Embryonic facial prominence (tissue), 1 donor: ENCODE results near the gene CARD19.
"Not testable (repeated sequence)": the region's sequence is repeated elsewhere in the genome, so short reads cannot be mapped to it uniquely, and the experiment has no call there.

Experiments
- DNase-seq: peaks from one replicate; pipeline ENCODE4 v3.0.0-alpha.2; 2016; ENCODE audit errors: extremely low spot score

The CARD19 gene

GRCh38 chr9:93131599-93132286 is 35.7 kb downstream of the CARD19 start:
- no peak for DNase-seq

DNA sequence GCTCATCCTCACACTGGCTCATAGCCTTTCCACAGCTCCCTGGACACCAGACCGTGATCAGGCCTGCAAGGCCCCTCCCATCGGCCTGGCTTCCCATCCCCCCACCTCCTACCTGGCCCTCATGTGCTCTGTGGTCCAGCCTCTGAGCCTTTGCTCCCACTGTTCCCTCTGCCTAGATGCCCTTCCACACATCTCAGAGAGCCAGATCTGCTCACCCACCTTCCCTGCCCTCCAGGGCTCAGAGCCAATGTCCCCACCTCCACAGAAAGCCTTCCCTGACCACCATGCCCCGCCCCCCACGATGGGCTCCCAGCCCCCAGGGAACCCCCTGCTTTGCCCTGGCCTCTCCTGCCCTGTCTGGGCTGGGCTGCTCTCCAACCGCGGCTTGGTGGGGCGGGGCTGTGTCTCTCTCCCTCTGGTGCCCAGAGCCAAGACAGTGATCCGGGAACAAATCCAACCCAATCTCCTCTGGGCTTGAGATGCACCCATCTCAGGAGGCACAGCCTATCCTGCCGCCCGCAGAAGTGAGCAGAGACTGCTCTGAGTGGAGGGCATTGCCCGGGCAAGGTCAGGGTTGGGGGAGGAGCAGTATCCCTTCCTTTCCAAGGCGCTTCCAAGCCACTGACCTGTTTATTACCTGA is 36.4 kb downstream of the CARD19 start:
- DNase-seq, result no peak

DNA sequence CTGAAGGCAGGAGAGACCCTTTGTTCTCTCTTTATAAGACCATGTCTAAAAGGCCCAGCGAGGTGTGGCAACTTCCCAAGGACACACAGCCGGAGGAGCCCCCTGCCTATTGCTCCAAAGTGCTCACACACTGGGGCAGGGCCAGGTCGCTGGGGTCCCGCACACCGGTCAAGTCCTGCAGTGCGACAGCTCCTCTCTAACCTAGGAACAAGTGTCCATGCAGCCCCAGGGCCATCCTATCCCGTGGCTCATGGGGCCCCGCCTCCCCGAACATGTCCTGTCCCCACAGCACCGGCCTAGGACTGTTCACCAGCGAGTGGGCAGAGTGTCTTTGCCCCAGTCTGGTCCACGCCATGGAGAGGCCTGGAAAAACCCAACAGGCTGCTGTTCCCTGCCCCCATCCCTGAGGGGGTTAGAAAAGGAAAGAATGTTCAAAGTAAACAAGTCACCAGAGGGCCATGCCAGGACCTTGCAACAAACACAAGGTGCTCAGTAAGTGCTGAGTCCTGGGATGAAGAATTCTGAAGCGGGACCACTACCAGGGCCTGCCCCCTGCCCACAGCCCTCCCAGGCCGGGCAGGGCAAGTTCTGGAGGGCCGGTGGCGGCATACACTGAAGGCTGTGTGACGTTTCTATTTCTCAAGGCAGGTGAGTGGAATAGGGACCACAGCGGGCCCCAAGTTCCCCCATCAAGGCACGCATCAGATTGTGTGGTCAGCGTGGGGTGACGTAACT is 37.1 kb downstream of the CARD19 start:
- DNase-seq, result no peak

DNA sequence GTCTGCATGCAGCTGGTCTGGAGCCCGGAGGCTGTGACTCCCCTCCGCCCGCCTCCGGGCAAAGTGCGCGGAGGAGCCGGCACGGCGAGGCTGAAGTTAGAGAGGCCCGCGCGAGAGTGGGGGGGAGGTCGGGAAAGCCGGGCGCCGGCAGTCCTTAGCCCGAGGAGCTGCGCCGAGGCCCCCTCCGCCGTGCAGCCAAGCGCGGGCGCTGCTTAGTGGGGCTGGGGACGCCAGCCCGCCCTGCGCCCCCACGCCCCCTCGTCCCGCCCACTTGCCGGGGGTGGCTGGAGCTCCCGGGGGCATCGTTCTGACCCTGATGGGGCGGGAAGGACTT is 37.6 kb downstream of the CARD19 start:
- DNase-seq, result no peak

DNA sequence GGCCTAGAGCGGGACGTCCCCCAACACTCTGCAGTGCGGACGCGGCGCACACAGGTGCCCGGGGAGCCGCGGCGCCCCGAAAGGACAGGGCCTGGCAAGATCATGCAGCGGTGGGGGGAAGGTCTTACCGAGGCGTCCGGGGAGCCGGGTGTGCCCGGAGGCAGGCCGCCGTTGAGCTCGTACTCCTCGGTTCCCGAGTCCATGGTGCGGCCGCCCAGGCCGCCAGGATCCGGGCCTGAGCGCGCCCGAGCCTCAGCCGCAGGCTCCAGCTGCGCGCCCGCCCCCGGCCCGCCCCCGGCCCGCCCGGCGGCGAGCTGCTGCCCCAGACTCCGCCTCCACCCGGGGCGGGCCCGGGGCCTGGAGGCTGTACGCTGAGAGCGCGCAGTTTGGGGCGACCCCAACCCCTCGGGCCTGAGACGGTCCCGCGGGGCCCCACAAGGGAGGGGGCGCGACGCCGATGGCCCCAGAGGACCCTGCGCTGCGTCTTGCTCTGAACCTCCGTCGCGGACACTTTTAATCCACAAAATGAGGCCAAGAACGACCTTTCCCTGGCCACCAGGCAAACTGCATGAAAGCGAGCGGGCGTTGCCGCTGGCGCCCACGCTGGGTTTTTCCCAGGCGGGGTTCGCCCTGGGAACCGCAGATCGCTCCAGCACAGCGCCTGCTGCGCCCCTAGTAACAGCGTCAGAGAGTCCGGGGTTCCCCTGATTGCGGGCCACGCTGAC is 38.2 kb downstream of the CARD19 start, which contains the start of gene NINJ1:
Gene NINJ1 (minus strand): TSS at position 237 of the 725 bp plus-strand sequence. CDS start 34 bp downstream, at position 203.
- no peak for DNase-seq

DNA sequence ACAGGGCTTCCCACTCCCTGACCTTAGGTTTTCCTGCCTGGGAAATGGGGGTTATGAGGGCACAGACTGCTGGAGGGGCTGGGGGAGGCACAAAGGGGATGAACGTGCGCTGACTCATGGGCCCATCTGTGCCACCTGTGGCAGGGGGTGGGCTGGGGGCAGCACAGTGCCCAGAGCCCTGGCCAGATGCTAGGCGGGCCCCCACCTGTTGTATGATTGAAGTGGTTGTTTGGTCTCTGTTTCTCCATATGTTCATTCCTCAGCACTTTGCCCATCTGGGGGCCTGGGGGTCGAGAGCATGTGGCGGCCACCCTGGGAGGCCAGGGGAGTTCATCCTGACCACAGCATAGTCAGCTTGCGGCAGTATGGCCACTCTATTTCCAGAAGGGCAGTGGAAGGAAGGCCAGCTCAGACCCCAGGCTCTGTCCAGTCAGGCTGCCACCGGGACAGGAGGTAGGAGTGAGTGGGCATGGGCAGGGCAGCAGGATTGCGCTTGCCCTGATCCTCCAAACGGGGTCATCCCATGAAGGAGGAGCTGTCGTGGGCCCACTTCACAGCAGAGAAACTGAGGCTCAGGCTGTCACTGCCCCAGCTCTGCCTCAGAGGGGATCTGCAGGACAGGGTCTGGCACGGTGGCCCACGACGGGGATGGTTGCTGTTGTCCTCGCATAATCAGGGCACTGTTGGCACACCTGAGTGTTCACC is 38.9 kb downstream of the CARD19 start:
- DNase-seq, result no peak

- DNase-seq, result no peak
These were observed 40.0 kb downstream of the CARD19 start for GRCh38 chr9:93136011-93136440.

DNA sequence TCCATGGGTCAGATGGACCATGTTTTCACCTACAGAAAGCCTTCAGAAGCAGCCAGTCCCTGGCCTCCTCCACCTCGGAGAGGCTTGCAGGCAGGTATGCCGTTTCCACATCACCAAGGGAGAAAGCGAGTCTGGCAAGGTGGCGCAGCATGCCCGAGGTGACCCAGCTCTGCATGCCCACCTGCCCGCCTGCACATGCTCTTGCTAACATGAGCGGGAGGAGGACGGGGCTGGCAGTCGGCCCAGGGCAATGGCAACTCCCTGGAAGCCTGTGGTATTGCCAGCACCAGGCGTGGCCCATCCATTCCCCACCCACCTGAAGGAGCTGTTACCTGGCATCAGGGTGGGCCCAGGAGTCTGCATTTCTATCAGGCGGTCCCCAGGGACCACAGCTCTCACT is 41.3 kb downstream of the CARD19 start:
- no peak for DNase-seq

GRCh38 chr9:93138171-93138764 is 42.3 kb downstream of the CARD19 start:
- no peak for DNase-seq

GRCh38 chr9:93139365-93140182 is 43.6 kb downstream of the CARD19 start:
- DNase-seq, result no peak

- no peak for DNase-seq
These were observed 45.9 kb downstream of the CARD19 start for GRCh38 chr9:93141771-93142483.

DNA sequence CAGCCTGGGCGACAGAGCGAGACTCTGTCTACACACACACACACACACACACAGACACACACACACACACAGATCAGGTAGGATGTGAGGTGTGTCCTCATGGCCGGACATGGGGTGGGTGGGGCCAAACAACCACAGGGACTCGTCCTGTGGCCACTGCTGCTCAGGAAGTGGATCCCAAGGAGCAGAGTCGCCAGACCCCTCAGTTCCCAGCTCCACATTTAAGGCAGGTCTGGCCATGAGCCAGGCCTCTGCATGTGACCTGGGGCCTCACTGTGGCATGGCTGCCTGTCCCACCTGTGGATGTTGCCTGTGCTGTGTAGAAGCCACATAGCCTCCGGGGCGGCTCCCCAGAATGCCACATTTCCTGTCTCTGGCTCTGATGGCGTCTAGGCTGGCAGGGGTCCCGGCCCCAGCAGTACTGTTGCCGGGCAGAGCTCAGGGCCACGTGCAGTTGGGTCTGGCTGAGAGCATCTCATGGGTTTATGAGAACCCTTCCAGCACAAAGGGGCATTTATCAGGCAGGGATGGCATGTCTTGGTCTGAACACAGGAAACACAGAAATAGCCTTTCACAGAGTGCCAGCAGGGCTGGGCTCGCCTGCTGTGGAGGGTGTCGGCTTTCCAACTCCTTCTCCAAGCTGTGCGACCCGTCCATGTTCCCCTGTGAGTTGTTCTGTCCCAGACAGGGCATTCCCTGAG is 48.0 kb downstream of the CARD19 start:
- DNase-seq, result no peak

DNA sequence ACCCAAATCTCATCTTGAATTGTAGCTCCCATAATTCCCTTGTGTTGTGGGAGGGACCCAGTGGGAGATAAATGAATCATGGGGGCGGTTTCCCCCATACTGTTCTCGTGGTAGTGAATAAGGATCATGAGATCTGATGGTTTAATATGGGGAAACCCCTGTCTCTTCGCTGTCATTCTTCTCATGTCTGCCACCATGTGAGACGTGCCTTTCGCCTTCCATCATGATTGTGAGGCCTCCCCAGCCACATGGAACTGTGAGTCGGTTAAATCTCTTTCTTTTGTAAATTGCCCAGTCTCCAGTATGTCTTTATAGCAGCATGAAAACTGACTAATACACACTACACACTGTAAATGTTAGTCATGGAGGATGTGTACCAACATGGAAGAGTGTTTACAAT is 50.7 kb downstream of the CARD19 start:
- not testable (repeated sequence) for DNase-seq

DNA sequence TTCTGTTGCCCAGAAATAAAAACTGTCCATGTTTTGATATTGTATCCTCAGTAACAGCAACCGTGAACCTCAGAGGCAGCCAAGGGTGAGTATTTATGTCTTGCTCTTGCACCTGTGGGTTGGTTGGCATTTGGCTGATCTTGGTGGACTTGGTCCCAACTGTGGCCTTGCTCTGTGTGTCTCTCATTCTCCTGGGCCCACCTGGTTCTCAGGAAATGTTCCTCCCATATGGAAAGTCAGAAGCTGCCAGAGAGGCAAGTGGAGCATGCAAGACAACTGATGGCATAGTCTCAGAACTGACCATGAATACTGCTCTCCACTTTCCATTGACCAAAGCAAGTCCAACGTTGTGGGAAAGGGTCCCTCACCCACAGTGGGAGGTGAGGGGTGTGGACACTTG is 51.6 kb downstream of the CARD19 start:
- no peak for DNase-seq

GRCh38 chr9:93148721-93149120 is 52.7 kb downstream of the CARD19 start:
- DNase-seq, result no peak

DNA sequence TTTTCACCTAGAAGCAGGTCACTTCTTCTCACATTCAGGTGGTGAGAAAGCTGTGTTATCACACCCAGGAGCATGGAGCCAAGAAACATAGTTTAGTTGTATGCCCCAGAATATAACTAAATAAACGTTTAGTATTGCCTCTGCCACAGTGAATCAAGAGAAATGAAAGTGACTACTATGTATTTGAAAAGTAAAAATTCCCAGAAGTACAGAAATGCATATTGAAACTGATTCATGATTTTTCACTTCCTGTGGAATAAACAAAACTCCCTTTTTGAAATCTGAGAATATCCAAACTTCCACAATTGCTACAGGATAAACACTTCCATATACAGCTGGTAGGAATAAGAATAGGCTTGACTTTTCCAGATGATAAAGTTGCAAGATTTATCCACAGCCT is 53.3 kb downstream of the CARD19 start:
- DNase-seq, result no peak

- no peak for DNase-seq
These were observed 55.2 kb downstream of the CARD19 start for GRCh38 chr9:93151097-93151784.

DNA sequence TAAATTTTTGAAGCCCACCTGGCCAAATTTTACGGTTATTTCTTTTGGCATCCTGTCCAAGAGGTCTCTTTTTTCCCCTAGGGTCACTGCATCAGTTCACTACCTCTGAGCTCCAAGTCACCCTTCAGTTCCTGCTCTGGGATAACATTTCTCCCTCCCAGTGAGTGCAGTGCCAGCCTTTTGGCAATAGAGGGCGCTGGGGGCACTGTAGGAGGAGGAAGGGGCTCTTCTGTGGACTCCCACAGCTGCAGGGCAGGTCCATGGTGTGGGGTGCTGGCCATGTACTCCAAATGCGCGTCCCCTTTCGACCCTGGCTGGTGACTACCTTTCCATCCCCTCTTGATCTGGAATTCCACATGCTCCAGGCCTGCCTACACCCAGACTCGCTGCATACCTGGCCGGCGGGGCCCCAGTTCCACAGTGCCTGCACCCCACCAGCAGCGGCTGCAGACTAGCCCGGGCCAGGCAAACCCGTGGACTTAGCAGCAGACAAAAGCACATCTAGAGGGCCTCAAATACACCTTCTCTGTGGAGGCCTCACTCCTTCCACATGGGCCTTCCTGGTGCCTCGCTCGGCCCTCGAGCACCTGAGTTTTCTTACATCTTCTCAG is 58.4 kb downstream of the CARD19 start:
- DNase-seq, result no peak
